GM23338 (cell line): ENCODE results near the gene AGPAT4. TPM values are rescaled to one million over a fixed set of nuclear protein-coding genes. Genes with fewer than 3 reads are reported as not detected.
A peak's percentile ranks its signal among the peaks of the same experiment; 100 is the strongest.

ENCODE experiments used
- ATAC-seq: fragments of 200-7000 bp; cut with Tn5 transposase; 3 replicates; pipeline ENCODE4 v1.9.1; 2020
- DNase-seq: peaks from one replicate; pipeline ENCODE4 v3.0.0-alpha.2; 2015; ENCODE audit warnings: low spot score
- H2AFZ ChIP-seq: fragments of 200-600 bp; sonication (generic); 2 replicates; pipeline ENCODE4 v1.8.0; 2016; ENCODE audit warnings: antibody characterized with exemption, mild to moderate bottlenecking, moderate library complexity
- H3F3A ChIP-seq: fragments of 200-600 bp; sonication (generic); replicated peaks from 2 replicates; pipeline ENCODE4 v1.8.0; 2017; ENCODE audit warnings: antibody characterized with exemption, mixed run types, low read depth
- H3K27ac ChIP-seq: fragments of 200-600 bp; sonication (generic); 2 replicates; pipeline ENCODE4 v1.6.1; 2016; ENCODE audit warnings: low read depth
- H3K27me3 ChIP-seq: fragments of 200-600 bp; sonication (generic); 2 replicates; pipeline ENCODE4 v1.8.0; 2016; ENCODE audit warnings: mild to moderate bottlenecking, mixed run types, moderate library complexity; ENCODE audit not compliant: insufficient read depth
- H3K36me3 ChIP-seq: fragments of 200-600 bp; sonication (generic); 2 replicates; pipeline ENCODE4 v1.8.0; 2016; ENCODE audit warnings: mild to moderate bottlenecking; ENCODE audit not compliant: insufficient read depth
- H3K4me1 ChIP-seq: fragments of 200-600 bp; sonication (generic); 2 replicates; pipeline ENCODE4 v1.8.0; 2016; ENCODE audit warnings: mild to moderate bottlenecking, moderate library complexity; ENCODE audit not compliant: insufficient read depth
- H3K4me2 ChIP-seq: fragments of 200-600 bp; sonication (generic); 2 replicates; pipeline ENCODE4 v1.7.1; 2017; ENCODE audit warnings: mixed run types
- H3K4me3 ChIP-seq: fragments of 200-600 bp; sonication (generic); 2 replicates; pipeline ENCODE4 v1.6.1; 2016; ENCODE audit warnings: mixed run types
- H3K79me2 ChIP-seq: fragments of 200-600 bp; sonication (generic); replicated peaks from 2 replicates; pipeline ENCODE4 v1.8.0; 2017; ENCODE audit warnings: mild to moderate bottlenecking; ENCODE audit not compliant: insufficient read depth
- H3K9me2 ChIP-seq: fragments of 200-600 bp; sonication (generic); 2 replicates; pipeline ENCODE4 v1.8.0; 2017; ENCODE audit not compliant: insufficient read depth
- H4K20me1 ChIP-seq: fragments of 200-600 bp; sonication (generic); replicated peaks from 2 replicates; pipeline ENCODE4 v1.8.0; 2017; ENCODE audit warnings: mild to moderate bottlenecking; ENCODE audit not compliant: insufficient read depth
- H3K27ac Mint-ChIP-seq: 2 replicates; pipeline ENCODE4 v1.8.0; 2020; ENCODE audit warnings: inconsistent platforms, mild to moderate bottlenecking, moderate library complexity, mixed read lengths
- H3K27me3 Mint-ChIP-seq: 3 replicates; pipeline ENCODE4 v1.8.0; 2022; ENCODE audit warnings: low read depth, mild to moderate bottlenecking, moderate library complexity, mixed read lengths, inconsistent platforms; ENCODE audit not compliant: insufficient read depth, poor library complexity
- H3K36me3 Mint-ChIP-seq: 3 replicates; pipeline ENCODE4 v1.8.0; 2021; ENCODE audit warnings: low read depth, mild to moderate bottlenecking, inconsistent platforms, moderate library complexity, mixed read lengths
- H3K4me1 Mint-ChIP-seq: 3 replicates; pipeline ENCODE4 v1.8.0; 2020; ENCODE audit warnings: mild to moderate bottlenecking, inconsistent platforms, mixed read lengths
- H3K4me3 Mint-ChIP-seq: 3 replicates; pipeline ENCODE4 v1.8.0; 2021; ENCODE audit warnings: moderate library complexity, mild to moderate bottlenecking, inconsistent platforms, mixed read lengths
- H3K9me3 Mint-ChIP-seq: 3 replicates; pipeline ENCODE4 v1.8.0; 2020; ENCODE audit warnings: moderate library complexity, mild to moderate bottlenecking, inconsistent platforms, mixed read lengths
- CREB1 ChIP-seq: fragments of 250-450 bp; sonication (Bioruptor Pico); IDR thresholded peaks from 2 replicates; pipeline ENCODE4 v1.5.0; 2020; ENCODE audit warnings: low read depth, mild to moderate bottlenecking, moderate library complexity
- CTCF ChIP-seq, 2 experiments: fragments of 200-600 bp in 1 of 2; sonication (generic) in 1 of 2; conservative IDR thresholded peaks; 2 replicates each; pipeline versions ENCODE4 v1.5.1 to v1.6.1; 2016 to 2017; ENCODE audit warnings: antibody characterized with exemption in 2 of 2, low read depth in 2 of 2, mild to moderate bottlenecking in 2 of 2, moderate library complexity in 1 of 2
- JUNB ChIP-seq: IDR thresholded peaks from one replicate; pipeline ENCODE4 v1.6.1; 2016; ENCODE audit warnings: antibody characterized with exemption; ENCODE audit not compliant: unreplicated experiment
- STAT1 ChIP-seq: IDR thresholded peaks from one replicate; pipeline ENCODE4 v1.6.1; 2016; ENCODE audit warnings: antibody characterized with exemption; ENCODE audit not compliant: unreplicated experiment
- ZNF114 ChIP-seq: fragments of 250-450 bp; sonication (Bioruptor Pico); IDR thresholded peaks from 2 replicates; pipeline ENCODE4 v1.5.0; 2020; ENCODE audit warnings: mild to moderate bottlenecking, moderate library complexity
- ZNF331 ChIP-seq: fragments of 250-450 bp; sonication (Bioruptor Pico); IDR thresholded peaks from 2 replicates; pipeline ENCODE4 v1.5.0; 2020; ENCODE audit warnings: low read depth, mild to moderate bottlenecking, moderate library complexity
- polyA plus RNA-seq: library from polyadenylated mRNA; unstranded; fragments of >200 nt; fragmentation: Nextera tagmentation; extraction: Ambion mirVana; gene quantifications from 2 replicates; pipeline ENCODE4 v1.2.1, GENCODE V29; 2016
- total RNA-seq: library from RNA; depleted of rRNA; stranded (reverse); fragments of >200 nt; shearing (Covaris generic); gene quantifications from 2 replicates; pipeline ENCODE4 v1.2.3, GENCODE V29; 2014

The AGPAT4 gene
- total and polyA plus RNA-seq, 2 experiments from 2014 or later, result 8.9 to 19.3 TPM

DNA sequence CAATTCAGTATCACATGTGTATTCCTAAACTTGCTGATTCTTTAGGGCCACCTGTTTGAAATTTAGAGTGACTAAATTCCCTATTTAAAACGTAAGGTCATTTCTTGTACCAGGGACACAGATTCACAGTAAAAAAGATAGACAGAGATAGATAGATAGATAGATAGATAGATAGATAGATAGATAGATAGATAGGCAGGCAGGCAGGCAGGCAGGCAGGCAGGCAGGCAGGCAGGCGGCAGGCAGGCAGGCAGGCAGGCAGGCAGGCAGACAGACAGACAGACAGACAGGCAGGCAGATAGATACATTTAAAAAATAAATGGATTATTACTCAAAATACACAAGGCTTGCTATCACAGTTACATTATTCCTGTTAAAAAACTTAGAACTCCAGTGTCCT is 54.2 kb downstream of the AGPAT4 start:
- ATAC-seq (no peak), DNase-seq (no peak)
- Histone ChIP-seq H4K20me1 (0 out of 2 replicates have a peak, but pooled peaks cover 3% of the 10 kb centered on the region), H3K4me1 (no peaks in the 10 kb centered on the region), H3K4me3 (no peak overlapping the region), H3F3A (no peaks in the 10 kb centered on the region), H3K4me2 (no peak overlapping the region), H3K9me2 (no peaks in the 10 kb centered on the region), H3K36me3 (no peaks in the 10 kb centered on the region), H3K27me3 (no peaks in the 10 kb centered on the region), H3K27ac (no peak overlapping the region), H3K79me2 (peaks cover 64% of the 10 kb centered on the region), H2AFZ (no peak overlapping the region)
- peaks cover 32% of the 10 kb centered on the region for H3K9me3 Mint-ChIP-seq
- H3K4me3 Mint-ChIP-seq, result no peak overlapping the region
- H3K4me1 Mint-ChIP-seq, result no peaks in the 10 kb centered on the region
- H3K36me3 Mint-ChIP-seq, result peaks cover 77% of the 10 kb centered on the region
- TF ChIP-seq CREB1 (CRISPR knock-in tag) (no peak), ZNF331 (no peak), JUNB (no peak), STAT1 (no peak)
- peaks cover 6% of the 10 kb centered on the region for H3K27me3 Mint-ChIP-seq
- no peak overlapping the region for H3K27ac Mint-ChIP-seq

- no peak overlapping the region for H3K4me3 ChIP-seq
- TF ChIP-seq CTCF (conservative IDR thresholded peaks at IDR 0.05; ENCODE audit: low read depth in 2 of 2), result peak; percentile 31 to 51
- TF ChIP-seq ZNF114 (CRISPR knock-in tag), result no peak
- peaks cover 9% of the 10 kb centered on the region for H3K27me3 Mint-ChIP-seq
- no peak overlapping the region for H3K27ac Mint-ChIP-seq
- H3K4me3 Mint-ChIP-seq, result no peak overlapping the region
- H3K9me3 Mint-ChIP-seq, result peaks cover 44% of the 10 kb centered on the region
- no peaks in the 10 kb centered on the region for H3K27me3 ChIP-seq
- no peaks in the 10 kb centered on the region for H3K9me2 ChIP-seq
- H3K36me3 Mint-ChIP-seq, result peaks cover 81% of the 10 kb centered on the region
- no peaks in the 10 kb centered on the region for H3K4me1 Mint-ChIP-seq
- no peak overlapping the region for H2AFZ ChIP-seq
- H3F3A ChIP-seq, result no peaks in the 10 kb centered on the region
- no peak overlapping the region for H3K27ac ChIP-seq
- no peak for ATAC-seq
- peaks cover 5% of the 10 kb centered on the region; the same call in 1 of the 2 replicates for H3K36me3 ChIP-seq
- no peak for DNase-seq
- H3K4me1 ChIP-seq, result no peaks in the 10 kb centered on the region
- no peak overlapping the region for H3K4me2 ChIP-seq
- H3K79me2 ChIP-seq, result peaks cover 67% of the 10 kb centered on the region
- H4K20me1 ChIP-seq, result 0 out of 2 replicates have a peak, but pooled peaks cover under 1% of the 10 kb centered on the region
Measured at GRCh38 chr6:161218222-161218621, 55.6 kb downstream of the AGPAT4 start.

GRCh38 chr6:161217628-161218027 is 56.2 kb downstream of the AGPAT4 start:
- Mint-ChIP-seq H3K36me3 (peaks cover 87% of the 10 kb centered on the region), H3K9me3 (peaks cover 50% of the 10 kb centered on the region), H3K4me1 (no peaks in the 10 kb centered on the region), H3K27ac (no peak overlapping the region), H3K27me3 (peaks cover 9% of the 10 kb centered on the region), H3K4me3 (no peak overlapping the region)
- no peak overlapping the region for H3K27ac ChIP-seq
- H4K20me1 ChIP-seq, result no peaks in the 10 kb centered on the region
- H3F3A ChIP-seq, result no peaks in the 10 kb centered on the region
- no peak overlapping the region for H3K4me2 ChIP-seq
- H3K27me3 ChIP-seq, result no peaks in the 10 kb centered on the region
- TF ChIP-seq ZNF331, result no peak
- peaks cover 73% of the 10 kb centered on the region for H3K79me2 ChIP-seq
- H3K4me1 ChIP-seq, result no peaks in the 10 kb centered on the region
- no peak for DNase-seq
- ATAC-seq, result no peak
- no peaks in the 10 kb centered on the region for H3K9me2 ChIP-seq
- H3K4me3 ChIP-seq, result no peak overlapping the region
- peaks cover 6% of the 10 kb centered on the region; the same call in 1 of the 2 replicates for H3K36me3 ChIP-seq
- H2AFZ ChIP-seq, result no peak overlapping the region
